NCI-H1105 (cell line): ENCODE data around the gene SLC13A3.

ENCODE experiments used
- DNase-seq: peaks from one replicate; lab custom pipeline; 2025; lab: John Stamatoyannopoulos, UW

SLC13A3 gene

GRCh38 chr20:46575937-46576461 lies 75.3 kb downstream of the SLC13A3 start:
- DNase-seq = no peak

GRCh38 chr20:46575394-46575793 lies 75.9 kb downstream of the SLC13A3 start:
- no peak for DNase-seq

- DNase-seq = no peak
These were observed 77.3 kb downstream of the SLC13A3 start for GRCh38 chr20:46573788-46574584.

- no peak for DNase-seq
These were observed 78.0 kb downstream of the SLC13A3 start for GRCh38 chr20:46573234-46573633.

- no peak for DNase-seq
These were observed 78.5 kb downstream of the SLC13A3 start for GRCh38 chr20:46572790-46573189.

- DNase-seq = no peak
These were observed 79.1 kb downstream of the SLC13A3 start for GRCh38 chr20:46572153-46572552.

GRCh38 chr20:46571418-46571817 lies 79.8 kb downstream of the SLC13A3 start:
- no peak for DNase-seq

GRCh38 chr20:46570956-46571355 lies 80.3 kb downstream of the SLC13A3 start:
- no peak for DNase-seq

- no peak for DNase-seq
These were observed 81.3 kb downstream of the SLC13A3 start for GRCh38 chr20:46569961-46570360.

GRCh38 chr20:46568570-46569129 lies 82.6 kb downstream of the SLC13A3 start:
- DNase-seq = peak; percentile 98

- no peak for DNase-seq
These were observed 85.1 kb downstream of the SLC13A3 start for GRCh38 chr20:46566125-46566524.

- DNase-seq = no peak
These were observed 86.9 kb downstream of the SLC13A3 start for GRCh38 chr20:46564241-46564957.

- DNase-seq = no peak
These were observed 87.4 kb downstream of the SLC13A3 start for GRCh38 chr20:46563860-46564221.

GRCh38 chr20:46563170-46563859 lies 87.9 kb downstream of the SLC13A3 start:
- DNase-seq = no peak

GRCh38 chr20:46562373-46563169 lies 88.7 kb downstream of the SLC13A3 start:
- DNase-seq = peak; percentile 59

- no peak for DNase-seq
These were observed 89.3 kb downstream of the SLC13A3 start for GRCh38 chr20:46562009-46562372.

GRCh38 chr20:46559685-46560440 lies 91.4 kb downstream of the SLC13A3 start:
- peak; percentile 20 for DNase-seq

GRCh38 chr20:46559001-46559400 lies 92.3 kb downstream of the SLC13A3 start:
- DNase-seq = no peak

- DNase-seq = no peak
These were observed 92.7 kb downstream of the SLC13A3 start for GRCh38 chr20:46558511-46558959.

- DNase-seq = no peak
These were observed 93.9 kb downstream of the SLC13A3 start for GRCh38 chr20:46557231-46557956.
